NCI-H446 treated with DMSO at 0.1 percent for 48 hours (cell line): ENCODE data around the gene COG4.
"Not testable (repeated sequence)": the region's sequence is repeated elsewhere in the genome, so short reads cannot be mapped to it uniquely, and the experiment has no call there.

Source experiments
- DNase-seq: peaks from one replicate; lab custom pipeline; 2025; lab: John Stamatoyannopoulos, UW

The COG4 gene

DNA sequence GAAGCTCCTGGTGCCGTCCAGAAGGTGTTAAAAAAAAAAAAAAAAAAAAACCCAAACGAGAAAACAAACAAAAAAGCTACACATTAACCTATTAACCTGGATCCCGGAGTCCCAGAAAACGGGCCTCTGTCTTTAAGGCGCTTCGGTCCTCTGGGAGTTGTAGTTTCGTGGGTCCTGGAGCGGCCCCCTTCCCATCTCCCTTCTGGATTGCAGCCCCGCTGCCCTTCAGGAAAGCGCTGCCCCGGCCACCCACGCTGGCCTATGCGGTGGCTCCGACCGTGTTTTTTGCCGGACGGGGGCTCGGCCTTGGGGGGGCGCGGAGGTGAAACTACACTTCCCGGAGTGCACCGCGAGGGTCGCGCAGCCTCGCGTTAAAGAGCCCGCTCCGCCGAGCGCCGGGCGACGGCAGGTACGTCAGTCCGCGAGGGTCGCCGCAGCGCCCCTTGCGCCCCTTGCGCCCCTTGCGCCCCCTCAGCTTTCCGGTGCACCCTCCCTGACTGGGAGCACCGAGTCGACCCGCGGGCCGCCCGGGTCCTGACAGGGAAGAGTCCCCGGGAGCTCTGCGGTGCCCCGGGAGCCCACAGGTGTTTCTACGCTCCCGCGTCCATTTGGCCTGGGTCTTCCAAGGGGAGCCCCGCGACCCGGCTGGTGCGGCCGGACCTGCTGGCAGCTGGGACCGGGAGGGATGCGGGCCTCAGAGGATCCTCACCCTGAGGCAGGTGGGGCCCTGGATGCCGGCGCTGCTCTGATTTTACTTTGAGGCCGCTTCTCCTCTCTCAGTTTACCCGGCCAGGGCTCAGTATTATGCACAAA is 68.9 kb downstream of the COG4 start, which contains the start of gene FCSK:
FCSK (plus strand) TSS at position 374 of the 813 bp plus-strand sequence. CDS start 8,596 bp downstream, outside the sequence.
- no peak for DNase-seq

- no peak for DNase-seq
Observed at GRCh38 chr16:70453892-70454221, 69.5 kb downstream of the COG4 start.

- DNase-seq = no peak
Observed at GRCh38 chr16:70453117-70453891, 70.0 kb downstream of the COG4 start.

- DNase-seq = not testable (repeated sequence)
Observed at GRCh38 chr16:70451004-70451340, 72.4 kb downstream of the COG4 start.

- not testable (repeated sequence) for DNase-seq
Observed at GRCh38 chr16:70450142-70451003, 73.0 kb downstream of the COG4 start.

- DNase-seq = no peak
Observed at GRCh38 chr16:70448075-70448474, 75.3 kb downstream of the COG4 start.

- DNase-seq = no peak
Observed at GRCh38 chr16:70444249-70445063, 78.9 kb downstream of the COG4 start.

- no peak for DNase-seq
Observed at GRCh38 chr16:70442344-70442743, 81.0 kb downstream of the COG4 start.

GRCh38 chr16:70441406-70441990 is 81.9 kb downstream of the COG4 start:
- DNase-seq = no peak

GRCh38 chr16:70440009-70440692 is 83.2 kb downstream of the COG4 start:
- no peak for DNase-seq

DNA sequence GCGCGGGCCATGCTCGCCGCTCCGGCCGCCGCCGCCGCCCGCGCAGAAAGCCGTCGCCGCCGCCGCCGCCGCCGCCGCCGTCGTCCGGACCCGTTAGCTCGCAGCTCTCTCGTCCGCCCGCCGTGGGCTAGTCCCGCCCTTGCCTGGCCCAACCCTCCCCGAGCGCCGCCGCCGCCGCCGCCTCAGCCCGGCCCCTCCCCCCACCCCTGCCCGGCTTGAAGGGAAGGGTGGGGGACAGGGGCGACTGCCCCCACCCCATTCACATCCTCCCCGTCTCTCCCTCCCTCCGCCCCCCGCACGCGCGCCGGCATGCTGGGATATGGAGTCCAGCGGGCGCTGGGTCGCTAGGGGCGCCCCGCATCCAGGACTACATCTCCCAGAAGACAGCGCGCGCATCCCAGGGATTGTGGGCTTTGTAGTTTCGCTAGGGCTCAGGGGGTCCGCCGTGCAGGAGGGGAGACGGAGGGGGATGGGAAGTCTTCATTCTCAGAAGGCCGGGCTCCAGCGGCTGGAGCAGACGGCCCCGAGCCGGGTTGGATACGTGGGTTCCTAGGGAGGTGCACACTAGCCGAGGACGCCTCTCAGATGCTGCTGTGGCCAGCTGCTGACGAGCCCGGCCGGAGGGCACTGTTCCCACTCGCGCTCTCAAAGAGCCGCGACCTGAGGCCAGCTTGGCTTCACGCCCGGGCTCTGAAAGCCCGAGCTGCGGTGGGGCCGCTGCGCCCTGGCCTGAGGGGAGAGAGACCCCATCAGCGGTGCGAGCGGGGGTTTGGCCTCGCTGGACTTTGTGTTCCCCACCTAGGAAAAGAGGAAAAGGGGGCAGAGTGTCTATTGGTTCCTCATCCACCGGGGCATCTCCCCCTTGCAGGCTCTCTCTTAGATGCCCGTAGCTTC is 84.1 kb downstream of the COG4 start, which contains the start of gene ST3GAL2:
ST3GAL2 (minus strand) TSS at position 132 of the 894 bp plus-strand sequence. CDS start 40,570 bp downstream, outside the sequence.
- peak; percentile 89 for DNase-seq

GRCh38 chr16:70438585-70438968 is 84.8 kb downstream of the COG4 start:
- DNase-seq = no peak

DNA sequence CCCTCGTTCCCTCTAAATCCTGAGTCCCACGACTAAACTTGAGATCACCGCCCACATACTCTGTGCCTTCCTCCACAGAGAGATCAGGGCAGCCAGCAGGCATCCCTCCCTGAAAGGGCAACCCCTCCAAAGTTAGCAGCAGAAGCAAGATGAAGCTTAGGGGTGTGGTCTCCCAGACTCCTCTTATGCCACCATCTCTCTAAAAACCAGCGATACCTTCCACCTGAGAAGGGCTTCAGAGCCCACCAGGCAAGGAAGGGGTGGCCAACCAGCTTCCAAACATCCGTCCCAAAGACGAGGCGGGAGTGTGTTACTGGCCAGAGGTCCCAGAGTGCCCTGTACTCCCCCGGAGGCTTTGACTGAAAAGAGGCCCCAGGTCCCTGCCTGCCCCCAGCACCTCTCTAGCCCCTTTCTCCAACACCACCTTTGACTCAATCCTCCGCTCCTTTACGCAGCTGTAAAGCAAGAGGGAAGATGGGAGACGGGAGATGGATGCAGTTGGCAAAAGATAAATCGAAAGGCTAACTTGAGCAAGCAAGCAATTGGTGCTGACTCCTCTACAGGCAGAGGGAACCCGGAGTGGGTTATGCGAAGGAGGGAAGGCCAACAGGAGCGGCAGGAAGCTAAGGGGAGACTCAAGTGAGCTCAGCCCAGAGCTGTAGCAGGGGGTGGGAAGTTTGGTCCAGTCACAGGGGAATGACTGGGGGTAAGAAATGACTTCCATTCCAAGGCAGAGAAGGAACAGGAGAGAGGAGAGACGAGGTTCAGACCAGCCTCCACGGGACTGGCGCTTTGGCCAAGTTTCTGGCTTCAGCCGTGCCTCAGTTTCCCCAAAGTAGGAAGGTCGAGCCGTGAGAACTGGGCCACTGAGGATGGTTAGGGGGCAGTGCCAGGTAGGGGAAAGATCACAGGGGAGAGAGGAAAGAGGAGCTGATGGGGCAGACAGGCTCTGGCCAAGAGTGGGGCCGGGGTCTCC is 85.5 kb downstream of the COG4 start:
- no peak for DNase-seq

- DNase-seq = no peak
Observed at GRCh38 chr16:70437017-70437581, 86.3 kb downstream of the COG4 start.

DNA sequence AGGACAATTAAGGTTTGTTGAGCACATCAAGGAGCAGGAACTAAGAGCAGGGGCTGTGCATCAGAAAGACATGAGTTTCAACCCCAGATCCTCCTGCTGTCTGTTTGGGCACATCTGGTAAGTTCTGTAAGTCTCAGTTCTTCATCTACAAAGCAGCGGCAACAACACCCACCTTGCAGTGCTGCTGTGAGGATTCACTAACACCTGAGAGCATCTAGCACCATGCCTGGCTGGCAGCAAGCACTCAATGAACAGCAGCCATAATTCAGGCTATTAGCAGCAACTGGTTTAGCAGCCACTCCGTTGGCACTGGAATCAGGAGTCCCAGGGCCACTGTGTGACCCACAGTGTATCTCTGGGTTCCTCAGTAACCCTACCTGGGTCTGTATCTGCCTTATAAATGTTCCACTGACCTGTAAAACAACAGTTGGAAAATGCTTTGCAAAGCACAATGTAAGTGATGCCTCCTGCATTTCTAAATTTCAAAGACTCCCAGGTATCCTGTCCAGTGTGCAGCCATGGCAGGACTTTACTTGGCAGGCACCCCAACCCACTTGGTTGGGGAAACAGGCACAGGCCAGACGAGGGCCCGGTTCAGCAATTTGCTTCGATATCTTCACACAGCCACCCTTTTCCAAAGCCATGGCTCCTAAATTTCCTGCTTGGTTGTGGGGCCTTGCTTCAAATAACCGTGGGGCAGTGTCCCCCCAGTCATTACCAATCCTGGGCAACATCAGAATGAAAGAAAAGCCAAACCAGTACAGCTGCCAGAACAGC is 88.7 kb downstream of the COG4 start:
- no peak for DNase-seq

DNA sequence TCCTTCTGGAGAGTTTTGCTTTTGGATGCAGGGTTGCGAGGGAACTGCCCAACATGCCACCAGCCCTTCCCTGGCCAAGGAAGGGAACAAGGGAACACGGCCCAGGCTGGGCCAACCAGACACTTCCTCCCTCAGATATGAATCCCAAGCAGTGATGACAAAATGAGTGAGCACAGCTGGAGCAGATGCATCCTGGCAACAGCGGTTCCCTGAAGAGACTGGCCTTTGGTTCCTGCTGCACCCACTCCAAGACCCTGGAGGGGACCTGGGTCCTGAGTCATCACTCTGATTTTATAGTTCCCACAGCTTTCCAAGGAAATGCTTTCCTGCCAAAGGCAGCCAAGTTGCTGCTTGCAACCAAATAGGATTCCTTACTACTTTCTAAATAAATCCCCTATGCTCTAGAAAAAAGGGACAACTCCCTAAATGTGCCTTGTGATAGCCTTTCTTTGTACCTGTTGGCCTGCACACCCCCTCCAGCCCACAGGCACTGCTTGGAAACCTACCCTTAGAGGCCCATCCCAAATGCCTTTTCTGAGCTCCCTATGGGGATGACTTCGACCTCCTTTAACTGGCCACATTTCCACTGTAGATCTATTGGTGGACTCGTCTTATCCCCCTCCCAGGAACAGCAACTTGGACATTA is 89.8 kb downstream of the COG4 start:
- DNase-seq = no peak
